ENCODE results near the gene TMEM245.

GRCh38 chr9:109064963-109065702 lies 54.6 kb downstream of the TMEM245 start:
- TF ChIP-seq EZH2 (IDR thresholded peaks at IDR 0.05; ENCODE audit: low read length, unreplicated experiment) (no peak), EZH2phosphoT487 (IDR thresholded peaks at IDR 0.05; ENCODE audit: borderline replicate concordance, low read length) (no peak)
- TF ChIP-seq, protein P1, sequence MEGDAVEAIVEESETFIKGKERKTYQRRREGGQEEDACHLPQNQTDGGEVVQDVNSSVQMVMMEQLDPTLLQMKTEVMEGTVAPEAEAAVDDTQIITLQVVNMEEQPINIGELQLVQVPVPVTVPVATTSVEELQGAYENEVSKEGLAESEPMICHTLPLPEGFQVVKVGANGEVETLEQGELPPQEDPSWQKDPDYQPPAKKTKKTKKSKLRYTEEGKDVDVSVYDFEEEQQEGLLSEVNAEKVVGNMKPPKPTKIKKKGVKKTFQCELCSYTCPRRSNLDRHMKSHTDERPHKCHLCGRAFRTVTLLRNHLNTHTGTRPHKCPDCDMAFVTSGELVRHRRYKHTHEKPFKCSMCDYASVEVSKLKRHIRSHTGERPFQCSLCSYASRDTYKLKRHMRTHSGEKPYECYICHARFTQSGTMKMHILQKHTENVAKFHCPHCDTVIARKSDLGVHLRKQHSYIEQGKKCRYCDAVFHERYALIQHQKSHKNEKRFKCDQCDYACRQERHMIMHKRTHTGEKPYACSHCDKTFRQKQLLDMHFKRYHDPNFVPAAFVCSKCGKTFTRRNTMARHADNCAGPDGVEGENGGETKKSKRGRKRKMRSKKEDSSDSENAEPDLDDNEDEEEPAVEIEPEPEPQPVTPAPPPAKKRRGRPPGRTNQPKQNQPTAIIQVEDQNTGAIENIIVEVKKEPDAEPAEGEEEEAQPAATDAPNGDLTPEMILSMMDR (conservative IDR thresholded peaks at IDR 0.05; ENCODE audit: low read depth, low read length), result no peak

Measured in PC-3 (cell line).